ENCODE results near the gene NSMF. TPM values are rescaled to one million over a fixed set of nuclear protein-coding genes. Genes with fewer than 3 reads are reported as not detected.

NSMF gene
- total RNA-seq, 1 donor from 2014 or later, result 57.6 TPM

GRCh38 chr9:137463931-137464290 is 4.8 kb upstream of the NSMF start:
- Mint-ChIP-seq H3K9me3 (no peaks in the 10 kb centered on the region), H3K4me1 (ENCODE audit: low read depth) (peaks cover 5% of the 10 kb centered on the region), H3K27ac (no peak overlapping the region), H3K4me3 (ENCODE audit: low read depth) (no peak overlapping the region), H3K27me3 (ENCODE audit: low read depth) (peaks cover 5% of the 10 kb centered on the region), H3K36me3 (ENCODE audit: low read depth) (no peaks in the 10 kb centered on the region)
- DNase-seq (ENCODE audit: low spot score), result no peak
- intact Hi-C loops (cut with micrococcal nuclease), result loop anchor here (5.0 to 10.0 kb wide), 2 partner anchors 42 to 141 kb away; partner anchors contain the start of genes ARRDC1, EXD3 and NOXA1

DNA sequence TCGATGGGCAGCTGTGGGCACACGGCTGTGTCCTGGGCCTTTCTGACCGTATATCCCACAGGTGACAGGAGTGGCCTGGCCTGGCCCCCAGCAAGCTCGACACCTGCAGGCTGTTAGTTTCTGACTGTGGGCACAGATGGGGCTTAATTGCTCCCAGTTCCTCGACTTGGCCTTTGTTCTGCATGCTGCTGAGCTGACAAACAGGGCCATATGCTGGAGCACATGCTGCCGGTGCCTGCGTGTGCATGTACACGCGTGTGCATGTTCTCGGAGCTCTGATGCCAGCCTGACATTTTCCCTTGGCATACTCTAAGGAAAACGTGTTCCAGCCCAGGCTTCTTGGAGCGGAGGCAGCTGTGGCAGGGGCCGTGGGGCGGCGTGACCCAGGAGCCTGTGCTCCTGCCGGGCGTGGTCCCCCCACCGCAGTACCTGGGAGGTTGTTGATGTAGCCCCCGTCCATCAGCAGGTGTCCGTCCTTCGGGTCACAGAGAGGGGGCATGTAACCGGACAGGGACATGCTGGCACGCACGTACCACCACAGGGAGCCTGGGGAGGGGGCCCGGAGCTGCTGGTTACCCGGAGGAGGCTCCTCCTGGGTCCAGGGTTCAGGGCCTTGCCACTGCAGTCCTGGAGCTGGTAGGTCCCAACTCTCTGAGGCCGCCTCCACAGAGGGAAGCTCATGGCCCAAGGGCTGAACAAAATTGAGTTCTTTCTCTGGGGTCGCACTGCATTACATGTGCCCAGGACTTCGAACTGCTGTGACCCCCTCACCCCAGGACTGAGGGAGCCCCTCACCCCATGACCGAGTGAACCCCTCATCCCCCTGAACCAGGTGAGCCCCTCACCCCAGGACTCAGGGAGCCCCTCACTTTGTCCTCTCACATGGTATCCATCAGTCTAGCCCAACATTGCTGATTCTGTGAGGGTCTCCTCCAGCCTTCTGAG is 4.1 kb upstream of the NSMF start:
- H3K27me3 Mint-ChIP-seq (ENCODE audit: low read depth), result peaks cover 2% of the 10 kb centered on the region
- DNase-seq (ENCODE audit: low spot score), result no peak
- H3K27ac Mint-ChIP-seq, result no peak overlapping the region
- peaks cover 5% of the 10 kb centered on the region for H3K4me1 Mint-ChIP-seq (ENCODE audit: low read depth)
- no peaks in the 10 kb centered on the region for H3K36me3 Mint-ChIP-seq (ENCODE audit: low read depth)
- peak overlapping the region; percentile 49 for H3K4me3 Mint-ChIP-seq (ENCODE audit: low read depth)
- intact Hi-C loops (cut with micrococcal nuclease), result loop anchor here (5.0 to 10.0 kb wide), 2 partner anchors 41 to 142 kb away; partner anchors contain the start of genes ARRDC1, EXD3 and NOXA1
- H3K9me3 Mint-ChIP-seq, result no peaks in the 10 kb centered on the region

DNA sequence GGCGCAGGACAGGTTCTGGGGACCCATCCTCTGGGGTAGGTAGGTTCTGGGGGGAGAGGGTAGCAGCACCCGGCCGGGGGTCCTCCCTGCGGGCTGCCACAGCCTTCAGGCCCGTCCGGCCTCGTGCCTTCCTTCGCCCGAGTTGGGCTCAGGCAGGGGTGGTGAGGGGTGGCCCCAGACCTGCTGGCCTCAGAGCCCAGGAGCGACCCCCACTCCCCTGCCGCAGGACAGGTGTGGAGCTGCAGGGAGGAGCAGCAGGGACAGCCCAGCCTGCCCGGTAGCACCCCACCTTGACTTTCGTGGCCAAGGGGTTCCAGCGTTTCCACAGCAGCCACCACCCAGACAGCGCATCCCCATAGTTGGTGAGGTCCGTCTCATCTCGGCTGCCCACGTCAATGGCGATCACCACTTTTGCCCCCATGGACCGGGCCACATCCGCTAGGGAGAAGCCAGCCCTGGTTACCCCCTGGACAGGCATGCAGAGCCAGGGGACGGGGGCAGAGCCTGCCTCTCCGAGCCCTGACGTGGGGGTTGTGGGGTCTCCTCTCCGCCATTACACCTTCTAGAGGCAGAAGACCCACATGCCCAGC is 3.4 kb upstream of the NSMF start:
- Mint-ChIP-seq H3K36me3 (ENCODE audit: low read depth) (no peaks in the 10 kb centered on the region), H3K9me3 (no peaks in the 10 kb centered on the region), H3K4me3 (ENCODE audit: low read depth) (peak overlapping the region; percentile 67), H3K4me1 (ENCODE audit: low read depth) (peaks cover 5% of the 10 kb centered on the region), H3K27me3 (ENCODE audit: low read depth) (no peaks in the 10 kb centered on the region), H3K27ac (no peak overlapping the region)
- DNase-seq (ENCODE audit: low spot score), result no peak
- intact Hi-C loops (cut with micrococcal nuclease), result loop anchor here (5.0 to 10.0 kb wide), 2 partner anchors 40 to 142 kb away; partner anchors contain the start of genes ARRDC1, EXD3 and NOXA1

DNA sequence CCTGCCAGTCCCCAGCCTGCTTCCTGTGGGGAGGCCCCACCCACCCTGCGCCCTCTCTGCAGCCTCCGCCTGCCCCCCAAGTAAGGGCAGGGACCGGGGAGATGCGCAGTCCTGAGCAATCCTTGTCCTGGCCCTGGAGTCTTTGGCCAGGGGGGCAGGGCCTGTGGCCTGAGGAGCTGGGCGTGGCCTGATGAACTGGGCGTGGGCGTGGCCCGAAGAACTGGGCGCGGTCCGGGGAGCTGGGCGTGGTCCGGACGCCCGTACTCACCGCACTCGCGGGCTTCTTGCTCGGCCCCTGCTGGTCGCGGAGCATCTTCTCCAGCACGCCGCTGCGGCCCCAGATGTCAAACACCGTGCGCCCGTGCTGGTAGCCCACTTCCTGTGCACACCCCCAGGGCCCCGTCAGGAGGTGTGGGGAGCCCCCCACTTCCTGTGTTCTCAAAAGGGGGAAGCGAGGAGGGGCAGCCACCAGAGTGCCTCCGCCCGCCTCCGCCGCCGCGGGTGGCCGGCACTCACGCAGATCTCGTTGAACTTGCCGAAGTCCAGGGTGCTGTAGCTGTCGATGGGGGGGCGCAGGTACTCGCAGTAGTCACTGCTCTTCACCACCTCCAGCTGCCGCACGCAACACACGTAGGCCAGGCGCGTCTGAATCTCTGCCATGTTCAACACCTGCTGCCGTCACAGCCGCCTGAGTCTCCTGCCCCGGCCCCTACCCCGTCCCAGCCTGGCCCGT is 2.7 kb upstream of the NSMF start:
- intact Hi-C loops (cut with micrococcal nuclease), result loop anchor here (5.0 to 10.0 kb wide), 2 partner anchors 40 to 143 kb away; partner anchors contain the start of genes ARRDC1, EXD3 and NOXA1
- H3K36me3 Mint-ChIP-seq (ENCODE audit: low read depth), result peaks cover 2% of the 10 kb centered on the region
- H3K27me3 Mint-ChIP-seq (ENCODE audit: low read depth), result no peaks in the 10 kb centered on the region

DNA sequence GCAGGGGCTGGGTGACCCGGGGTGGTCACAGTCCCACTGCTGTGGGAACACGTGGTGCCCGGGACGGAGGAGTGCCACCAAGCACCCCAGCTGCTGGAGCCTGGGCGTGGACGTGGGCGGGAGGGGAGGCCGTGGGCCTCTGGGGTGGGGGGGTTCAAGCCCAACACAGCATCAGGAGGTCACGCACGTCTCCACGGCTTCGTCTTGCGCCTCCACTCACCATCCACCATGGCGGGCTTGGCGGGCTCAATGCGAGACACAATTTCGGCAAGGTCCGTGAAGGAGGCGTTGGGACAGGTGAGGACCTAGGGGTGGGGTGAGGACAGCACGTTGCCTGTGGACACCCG is 2.2 kb upstream of the NSMF start:
- Mint-ChIP-seq H3K36me3 (ENCODE audit: low read depth) (peaks cover 6% of the 10 kb centered on the region), H3K27ac (no peak overlapping the region), H3K4me1 (ENCODE audit: low read depth) (peaks cover 11% of the 10 kb centered on the region), H3K9me3 (no peaks in the 10 kb centered on the region), H3K27me3 (ENCODE audit: low read depth) (no peaks in the 10 kb centered on the region), H3K4me3 (ENCODE audit: low read depth) (no peak overlapping the region)
- no peak for DNase-seq (ENCODE audit: low spot score)
- intact Hi-C loops (cut with micrococcal nuclease), result loop anchor here (5.0 to 10.0 kb wide), 2 partner anchors 39 to 144 kb away; partner anchors contain the start of genes ARRDC1, EXD3 and NOXA1

More for the DNA sequence above, 2.7 kb upstream of the NSMF start:
- Mint-ChIP-seq H3K4me3 (ENCODE audit: low read depth) (peak overlapping the region; percentile 67), H3K27ac (no peak overlapping the region), H3K9me3 (no peaks in the 10 kb centered on the region), H3K4me1 (ENCODE audit: low read depth) (peaks cover 7% of the 10 kb centered on the region)
- DNase-seq (ENCODE audit: low spot score), result peak; percentile 85

- H3K27me3 Mint-ChIP-seq (ENCODE audit: low read depth), result no peaks in the 10 kb centered on the region
- no peak overlapping the region for H3K27ac Mint-ChIP-seq
- peaks cover 12% of the 10 kb centered on the region for H3K36me3 Mint-ChIP-seq (ENCODE audit: low read depth)
- DNase-seq (ENCODE audit: low spot score), result no peak
- H3K4me3 Mint-ChIP-seq (ENCODE audit: low read depth), result no peak overlapping the region
- H3K4me1 Mint-ChIP-seq (ENCODE audit: low read depth), result peaks cover 11% of the 10 kb centered on the region
- intact Hi-C loops (cut with micrococcal nuclease), result loop anchor here (5.0 to 10.0 kb wide), 2 partner anchors 38 to 144 kb away; partner anchors contain the start of genes ARRDC1, EXD3 and NOXA1
- no peaks in the 10 kb centered on the region for H3K9me3 Mint-ChIP-seq
Measured at GRCh38 chr9:137460363-137461315, 1.5 kb upstream of the NSMF start.

DNA sequence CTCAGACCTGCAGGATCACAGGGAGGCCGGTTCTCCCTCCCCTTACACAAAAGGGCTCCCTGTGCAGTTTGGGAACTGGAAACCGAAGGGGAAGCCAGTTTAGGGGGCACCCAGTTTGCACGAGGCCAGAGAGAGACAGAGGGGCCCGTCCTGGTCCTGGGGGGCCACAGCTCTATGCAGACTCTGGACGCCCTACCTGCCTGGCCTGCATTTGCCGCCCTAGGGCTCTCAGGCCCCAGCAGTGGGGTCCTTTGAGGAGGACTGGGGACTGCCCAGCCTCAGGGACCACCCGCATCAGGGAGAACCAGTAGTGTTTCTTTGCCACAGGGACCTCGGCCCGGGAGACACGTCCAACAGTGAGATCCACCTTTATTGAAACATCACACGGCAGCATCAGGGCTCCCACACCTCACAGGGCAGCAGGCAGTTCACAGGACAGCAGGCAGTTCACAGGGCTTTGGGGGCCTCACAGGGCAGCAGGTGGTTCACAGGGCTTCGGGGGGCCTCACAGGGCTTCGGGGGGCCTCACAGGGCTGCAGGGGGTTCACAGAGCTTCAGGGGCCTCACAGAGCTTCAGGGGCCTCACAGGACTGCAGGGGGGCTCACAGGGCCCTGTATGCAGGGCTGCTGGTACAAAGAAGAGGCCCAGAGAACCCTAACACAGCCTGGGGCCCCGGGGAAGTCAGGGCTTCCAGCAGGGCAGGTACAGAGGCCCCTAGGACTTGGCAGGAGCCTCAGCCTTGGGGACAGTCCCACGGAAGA is 648 bp upstream of the NSMF start:
- Mint-ChIP-seq H3K4me1 (ENCODE audit: low read depth) (peaks cover 11% of the 10 kb centered on the region), H3K9me3 (no peaks in the 10 kb centered on the region), H3K36me3 (ENCODE audit: low read depth) (peaks cover 14% of the 10 kb centered on the region), H3K27ac (peak overlapping the region; percentile 65), H3K4me3 (ENCODE audit: low read depth) (peak overlapping the region; percentile 13), H3K27me3 (ENCODE audit: low read depth) (no peaks in the 10 kb centered on the region)
- no peak for DNase-seq (ENCODE audit: low spot score)
- intact Hi-C loops (cut with micrococcal nuclease), result loop anchor here (2.0 to 10.0 kb wide), 4 partner anchors 37 to 485 kb away; partner anchors contain the start of genes ARRDC1, EXD3, MRPL41 and NOXA1

GRCh38 chr9:137458194-137459151 is 661 bp downstream of the NSMF start:
- Mint-ChIP-seq H3K27ac (no peak overlapping the region), H3K4me1 (ENCODE audit: low read depth) (peaks cover 14% of the 10 kb centered on the region), H3K27me3 (ENCODE audit: low read depth) (no peaks in the 10 kb centered on the region), H3K4me3 (ENCODE audit: low read depth) (peak overlapping the region; percentile 62), H3K36me3 (ENCODE audit: low read depth) (peaks cover 22% of the 10 kb centered on the region), H3K9me3 (no peaks in the 10 kb centered on the region)
- DNase-seq (ENCODE audit: low spot score), result no peak
- intact Hi-C loops (cut with micrococcal nuclease), result loop anchor here (2.0 to 10.0 kb wide), 2 partner anchors 92 to 484 kb away; partner anchors contain the start of genes MRPL41, PNPLA7 and PTGDS

DNA sequence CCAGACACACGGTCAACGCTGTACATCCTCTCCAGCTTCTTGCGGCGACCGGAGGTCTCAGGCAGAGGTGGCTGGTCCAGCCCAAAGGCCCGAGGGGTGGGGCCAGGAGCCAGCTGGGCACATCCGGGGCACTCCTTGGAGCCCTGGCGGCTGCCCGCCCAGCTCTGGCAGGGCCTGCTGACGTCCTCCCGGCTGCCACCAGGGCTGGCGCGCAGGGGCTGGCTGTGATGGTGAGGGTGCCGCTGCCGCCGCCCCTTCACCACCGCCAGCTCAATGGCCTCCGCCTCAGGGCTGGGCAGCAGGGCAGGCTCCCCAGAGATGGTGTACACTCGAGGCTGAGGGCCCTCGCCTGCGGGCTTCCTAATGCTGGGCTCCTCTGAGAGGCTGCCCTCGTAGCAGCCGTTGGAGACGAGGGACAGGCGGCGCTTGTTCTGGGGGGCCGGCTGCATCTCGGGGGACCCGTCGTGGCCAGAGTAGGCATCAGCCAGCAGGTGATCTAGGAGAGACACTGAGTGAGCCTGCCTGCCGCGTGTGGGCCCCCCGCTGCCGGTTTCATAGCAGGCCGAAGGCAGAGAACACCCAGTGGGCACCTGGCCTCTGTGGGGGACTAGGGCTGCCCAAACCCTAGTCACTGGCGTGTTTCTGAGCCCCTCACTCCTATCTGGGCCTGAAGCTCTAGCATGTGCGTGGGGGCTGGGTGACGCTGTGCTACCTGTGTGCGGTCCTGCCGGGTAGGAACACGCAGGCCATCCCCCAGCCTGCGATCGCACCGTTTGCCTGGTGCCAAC is 1.5 kb downstream of the NSMF start:
- no peak for DNase-seq (ENCODE audit: low spot score)
- Mint-ChIP-seq H3K4me1 (ENCODE audit: low read depth) (peaks cover 15% of the 10 kb centered on the region), H3K27ac (no peak overlapping the region), H3K27me3 (ENCODE audit: low read depth) (no peaks in the 10 kb centered on the region), H3K4me3 (ENCODE audit: low read depth) (peak overlapping the region; percentile 62), H3K36me3 (ENCODE audit: low read depth) (peaks cover 23% of the 10 kb centered on the region), H3K9me3 (no peaks in the 10 kb centered on the region)
- intact Hi-C loops (cut with micrococcal nuclease), result loop anchor here (2.0 to 10.0 kb wide), 2 partner anchors 93 to 483 kb away; partner anchors contain the start of genes MRPL41, PNPLA7 and PTGDS
